ENCODE results near the gene IWS1.
"Not testable (repeated sequence)": the region's sequence is repeated elsewhere in the genome, so short reads cannot be mapped to it uniquely, and the experiment has no call there.

Gene IWS1

GRCh38 chr2:127560201-127560930 is 34.1 kb upstream of the IWS1 start:
- DNase-seq, result no peak

- no peak for DNase-seq
These were observed 33.2 kb upstream of the IWS1 start for GRCh38 chr2:127559454-127559853.

DNA sequence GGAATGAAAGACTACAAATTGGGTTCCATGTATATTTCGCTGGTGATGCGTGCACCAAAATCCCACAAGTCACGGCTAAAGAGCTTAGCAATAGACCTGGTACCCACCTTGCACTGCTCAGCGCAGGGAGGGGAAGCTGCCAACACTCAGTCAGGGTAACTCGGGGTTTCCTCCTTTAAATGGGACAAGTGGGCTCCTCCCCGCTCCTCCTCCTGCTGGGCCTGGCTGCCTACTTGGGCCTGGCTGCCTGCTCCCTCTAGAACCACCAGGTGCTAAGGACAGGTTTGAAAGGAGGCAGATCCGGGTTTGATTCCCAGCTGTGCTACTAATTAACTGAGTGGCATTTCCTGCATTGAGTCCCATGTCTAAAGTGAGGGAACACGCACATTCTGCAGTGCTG is 32.6 kb upstream of the IWS1 start:
- no peak for DNase-seq

GRCh38 chr2:127552846-127553245 is 26.6 kb upstream of the IWS1 start:
- DNase-seq, result no peak

DNA sequence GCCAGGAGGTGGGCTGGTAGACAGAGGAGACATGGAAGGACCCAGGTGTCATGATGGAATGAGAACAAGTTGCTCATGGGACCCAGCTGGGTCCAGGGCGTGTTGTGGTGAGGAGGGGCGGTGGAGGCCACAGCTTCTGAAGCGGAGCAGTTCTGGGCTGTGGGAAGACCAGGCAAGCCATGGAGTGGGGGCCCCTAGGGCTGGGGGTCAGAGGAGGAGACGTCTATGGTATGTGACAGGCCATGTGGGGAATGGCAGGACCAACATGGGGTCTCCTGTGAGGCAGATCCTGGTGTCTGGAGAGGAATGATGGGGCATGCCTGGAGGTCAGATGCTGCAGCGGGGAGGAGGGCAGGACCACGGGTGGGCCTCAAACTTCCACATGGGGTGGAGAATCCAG is 26.0 kb upstream of the IWS1 start:
- DNase-seq, result no peak

GRCh38 chr2:127551221-127551930 is 25.1 kb upstream of the IWS1 start:
- no peak for DNase-seq

DNA sequence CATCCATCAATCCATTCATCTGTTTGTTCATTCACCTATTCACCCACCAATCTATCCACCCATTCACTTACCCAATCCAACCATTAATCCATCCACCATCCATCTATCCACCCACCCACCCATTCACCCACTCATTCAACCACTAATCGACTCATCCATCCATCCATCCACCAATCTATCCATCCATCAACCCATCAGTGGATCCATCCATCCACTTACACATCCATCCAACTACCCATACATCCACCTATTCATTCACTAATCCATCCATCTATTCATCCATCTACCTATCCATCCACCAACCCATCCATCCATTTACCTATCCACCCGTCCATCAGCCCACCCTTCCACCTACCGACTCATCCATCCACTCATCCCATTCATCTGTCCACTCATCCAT is 20.5 kb upstream of the IWS1 start:
- DNase-seq, result no peak

DNA sequence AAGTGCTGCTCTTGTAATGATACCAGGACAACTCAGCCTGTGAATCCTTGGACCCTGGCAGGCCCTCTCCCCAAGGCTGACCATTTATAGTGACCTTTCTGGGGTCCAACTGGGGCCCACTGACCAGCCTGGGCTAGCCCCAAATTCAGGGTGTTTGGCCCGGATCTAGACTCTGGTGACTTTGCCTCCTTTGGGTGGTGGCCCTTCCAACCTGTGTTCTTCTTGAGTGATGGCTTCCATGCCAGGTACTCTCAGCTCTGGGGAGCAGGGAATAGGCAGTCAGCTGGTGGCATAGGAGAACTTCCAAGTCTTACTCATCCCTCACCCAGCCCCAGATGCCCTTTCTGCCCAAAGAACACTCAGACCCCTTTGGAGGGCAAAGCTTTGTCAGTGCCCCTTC is 19.5 kb upstream of the IWS1 start:
- no peak for DNase-seq

DNA sequence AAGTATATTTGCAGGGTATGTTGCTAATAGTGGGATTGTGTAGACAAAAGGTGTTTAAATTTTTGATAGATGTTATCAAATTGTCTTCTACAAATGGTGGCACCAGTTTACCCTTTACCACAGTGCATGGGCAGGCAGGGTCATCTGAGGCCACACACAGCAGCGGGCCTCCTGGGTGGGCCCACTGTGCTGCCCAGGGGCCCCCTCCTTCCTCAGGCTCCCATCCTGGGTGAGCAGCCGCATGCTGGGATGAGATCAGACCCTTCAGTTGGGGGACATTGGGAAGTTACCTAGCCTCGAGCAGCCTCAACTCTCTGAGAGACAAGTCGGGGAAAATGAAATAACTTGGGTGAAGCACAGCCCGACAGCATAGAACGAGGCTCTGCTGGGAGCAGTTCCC is 18.9 kb upstream of the IWS1 start:
- DNase-seq, result no peak

DNA sequence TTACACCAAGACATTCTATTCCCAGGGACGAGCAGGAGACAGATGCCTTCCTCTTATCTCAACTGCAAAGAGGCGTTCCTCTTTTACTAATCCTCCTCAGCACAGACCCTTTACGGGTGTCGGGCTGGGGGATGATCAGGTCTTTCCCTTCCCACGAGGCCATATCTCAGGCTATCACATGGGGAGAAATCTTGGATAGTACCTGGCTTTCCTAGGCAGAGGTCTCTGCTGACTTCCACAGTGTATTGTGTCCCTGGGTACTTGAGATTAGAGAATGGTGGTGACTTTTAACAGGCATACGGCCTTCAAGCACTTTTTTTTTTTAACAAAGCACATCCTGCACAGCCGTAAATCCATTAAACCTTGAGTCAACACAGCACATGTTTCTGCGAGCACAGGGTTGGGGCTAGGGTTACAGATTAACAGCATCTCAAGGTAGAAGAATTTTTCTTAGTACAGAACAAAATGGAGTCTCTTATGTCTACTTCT is 16.8 kb upstream of the IWS1 start:
- DNase-seq, result not testable (repeated sequence)

GRCh38 chr2:127542231-127542630 is 15.9 kb upstream of the IWS1 start:
- no peak for DNase-seq

GRCh38 chr2:127541809-127542208 is 15.5 kb upstream of the IWS1 start:
- DNase-seq, result no peak

DNA sequence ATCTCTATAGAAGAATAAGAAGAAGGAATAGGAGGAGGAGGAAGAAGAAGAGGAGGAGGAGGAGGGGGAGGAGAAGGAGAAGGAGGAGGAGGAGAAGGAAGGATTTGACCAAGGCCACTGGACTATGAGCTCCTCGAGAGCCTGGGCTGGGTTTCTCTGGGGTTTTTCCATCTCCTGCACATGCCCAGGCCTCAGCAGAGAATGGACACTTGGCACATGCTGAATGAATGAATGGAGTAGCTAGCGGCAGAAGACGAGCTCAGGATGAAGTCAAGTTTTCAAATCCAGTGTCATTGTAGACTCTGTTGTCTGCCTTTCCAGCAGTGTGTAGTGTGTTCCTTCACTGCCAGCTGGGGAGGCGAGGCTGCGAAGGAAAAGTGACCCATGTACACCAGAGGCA is 11.4 kb upstream of the IWS1 start:
- DNase-seq, result no peak

GRCh38 chr2:127536707-127537541 is 10.6 kb upstream of the IWS1 start:
- no peak for DNase-seq

DNA sequence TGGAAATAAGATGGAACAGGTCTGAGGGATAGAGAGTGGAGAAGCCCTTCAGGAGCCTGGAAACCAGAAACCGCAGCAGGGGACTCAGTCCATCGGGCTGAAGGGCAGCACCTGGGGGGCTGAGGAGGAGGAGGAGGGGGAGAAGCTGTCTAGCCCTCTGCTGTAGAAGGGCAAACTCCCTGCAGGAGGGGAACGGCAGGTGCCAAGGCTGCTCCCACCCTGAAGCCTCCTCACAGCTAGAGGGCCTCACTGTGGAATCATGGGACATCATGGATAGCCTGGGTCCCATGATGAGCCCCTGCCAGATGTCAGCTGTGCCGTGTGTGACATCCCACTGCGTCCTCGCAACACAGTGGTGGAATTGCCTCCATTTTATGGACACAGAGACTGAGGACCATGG is 9.6 kb upstream of the IWS1 start:
- DNase-seq, result no peak

GRCh38 chr2:127535422-127535901 is 9.2 kb upstream of the IWS1 start, which contains the start of gene MYO7B:
TSS of gene MYO7B (plus strand) at chr2:127535683. CDS start at chr2:127559723, 24,040 bp downstream.
- DNase-seq, result peak; percentile 12

DNA sequence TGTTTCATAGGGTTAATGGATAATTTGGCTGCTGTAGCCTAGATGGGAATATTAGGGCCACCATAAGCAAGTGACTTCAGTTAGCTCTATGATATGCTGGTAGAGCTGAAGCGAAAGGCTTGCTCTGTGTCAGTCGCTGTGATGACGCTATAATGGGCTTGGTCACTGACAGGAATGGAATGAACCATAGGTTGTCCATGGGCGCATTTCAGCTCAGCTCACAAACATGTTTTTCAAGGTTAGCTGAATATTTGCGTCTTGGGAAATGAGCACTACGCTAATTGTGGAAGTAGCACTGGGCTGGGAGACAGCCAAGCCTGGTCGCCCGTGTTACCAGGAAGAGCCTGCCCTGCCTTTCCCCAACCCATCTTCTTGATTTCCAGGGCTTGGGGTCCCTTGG is 6.0 kb upstream of the IWS1 start:
- no peak for DNase-seq

GRCh38 chr2:127531221-127531648 is 4.9 kb upstream of the IWS1 start:
- no peak for DNase-seq

GRCh38 chr2:127530245-127531140 is 4.2 kb upstream of the IWS1 start:
- DNase-seq, result no peak

DNA sequence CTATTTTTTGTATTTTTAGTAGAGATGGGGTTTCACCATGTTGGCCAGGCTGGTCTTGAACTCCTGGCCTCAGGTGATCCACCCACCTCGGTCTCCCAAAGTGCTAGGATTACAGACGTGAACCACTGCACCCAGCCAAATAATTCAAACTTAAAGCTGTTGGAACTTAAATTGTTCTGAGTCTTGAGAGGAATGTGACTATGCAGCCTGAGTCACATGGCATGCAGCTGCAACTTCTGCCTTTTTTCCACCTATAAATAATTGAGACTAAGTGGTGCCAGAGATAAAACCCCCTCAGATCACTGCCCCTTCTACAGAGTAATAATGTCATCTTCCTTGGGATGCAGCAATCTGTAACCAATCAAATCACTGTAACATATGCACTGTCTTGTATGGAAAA is 3.1 kb upstream of the IWS1 start:
- not testable (repeated sequence) for DNase-seq

DNA sequence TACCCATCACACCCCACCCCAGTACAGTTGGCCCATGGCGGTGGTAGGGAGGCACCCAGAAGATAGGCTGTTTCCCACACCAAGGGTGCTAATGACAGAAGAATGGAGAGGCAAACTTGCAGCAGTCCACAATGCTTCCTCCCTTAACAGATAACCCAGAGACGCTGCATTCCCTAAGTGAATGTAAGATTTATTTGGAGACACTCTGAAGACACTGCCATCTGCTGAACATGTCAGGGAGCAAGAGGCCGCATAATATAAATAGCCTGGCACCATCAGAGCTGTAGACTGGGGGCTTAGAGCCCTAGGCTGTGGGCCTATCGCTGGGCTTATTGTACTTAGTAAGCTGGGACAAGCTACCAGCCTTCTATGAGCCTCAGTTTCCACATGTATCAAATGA is 2.2 kb upstream of the IWS1 start:
- no peak for DNase-seq
